ELR (cell line): ENCODE results near the gene RLN3.
"Not testable (repeated sequence)": the region's sequence is repeated elsewhere in the genome, so short reads cannot be mapped to it uniquely, and the experiment has no call there.

Experiments
- DNase-seq: peaks from one replicate; pipeline ENCODE4 v3.0.0-alpha.2; 2015; ENCODE audit warnings: low read depth

The RLN3 gene

DNA sequence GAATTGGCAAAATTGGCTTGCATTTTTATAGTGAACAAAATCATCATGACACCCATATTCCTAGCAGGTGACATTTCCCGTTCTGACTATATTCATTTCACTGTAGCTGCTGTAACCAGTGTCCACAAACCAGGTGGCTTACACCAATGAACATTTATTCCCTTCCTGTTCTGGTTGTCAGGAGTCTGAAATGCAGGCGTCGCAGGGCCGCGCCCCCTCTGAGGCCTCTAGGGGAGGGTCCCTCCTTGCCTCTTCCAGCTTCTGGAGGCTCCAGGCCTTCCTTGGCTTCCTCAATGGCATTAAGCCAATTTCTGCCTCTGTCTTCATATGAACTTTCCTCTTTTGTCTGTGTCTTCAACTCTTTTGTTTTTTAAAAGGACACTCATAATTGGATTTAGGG is 6.5 kb upstream of the RLN3 start:
- DNase-seq, result no peak

GRCh38 chr19:14022469-14022868 is 5.5 kb upstream of the RLN3 start:
- no peak for DNase-seq

DNA sequence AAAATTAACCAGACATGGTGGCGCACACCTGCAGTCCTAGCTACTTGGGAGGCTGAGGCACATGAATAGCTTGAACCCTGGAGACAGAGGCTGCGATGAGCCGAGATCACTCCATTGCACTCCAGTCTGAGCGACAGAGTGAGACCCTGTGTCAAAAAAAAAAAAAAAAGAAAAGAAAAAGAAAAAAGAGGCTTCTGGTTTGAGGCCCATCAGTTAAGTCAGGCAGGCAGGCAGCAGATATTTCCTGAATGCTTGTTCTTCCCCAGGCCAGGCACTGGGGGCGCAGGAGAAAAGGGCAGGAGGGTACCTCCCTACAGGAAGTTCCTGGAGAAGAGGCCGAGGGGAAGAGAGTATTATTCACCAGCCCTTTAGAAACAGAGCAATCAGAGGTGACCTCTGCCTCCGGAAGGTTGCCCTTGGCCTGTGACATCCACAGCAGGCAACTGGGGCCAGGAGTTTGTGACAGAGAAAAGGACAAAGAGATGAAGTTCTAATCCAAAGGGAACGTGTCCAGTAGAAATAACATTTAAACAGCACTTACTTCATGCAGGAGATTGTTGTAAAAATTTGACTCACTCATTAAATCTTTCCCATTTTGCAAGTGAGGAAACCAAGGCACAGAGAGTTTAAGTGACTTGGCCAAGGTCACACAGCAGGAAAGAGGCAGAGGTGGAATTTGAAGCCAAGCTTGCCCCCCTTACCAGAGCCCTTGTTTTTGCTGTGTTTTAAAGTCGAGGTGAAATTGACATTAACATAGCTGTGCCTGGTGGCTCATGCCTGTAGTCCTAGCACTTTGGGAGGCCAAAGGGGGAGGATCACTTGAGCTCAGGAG is 4.3 kb upstream of the RLN3 start:
- DNase-seq, result peak; percentile 62

DNA sequence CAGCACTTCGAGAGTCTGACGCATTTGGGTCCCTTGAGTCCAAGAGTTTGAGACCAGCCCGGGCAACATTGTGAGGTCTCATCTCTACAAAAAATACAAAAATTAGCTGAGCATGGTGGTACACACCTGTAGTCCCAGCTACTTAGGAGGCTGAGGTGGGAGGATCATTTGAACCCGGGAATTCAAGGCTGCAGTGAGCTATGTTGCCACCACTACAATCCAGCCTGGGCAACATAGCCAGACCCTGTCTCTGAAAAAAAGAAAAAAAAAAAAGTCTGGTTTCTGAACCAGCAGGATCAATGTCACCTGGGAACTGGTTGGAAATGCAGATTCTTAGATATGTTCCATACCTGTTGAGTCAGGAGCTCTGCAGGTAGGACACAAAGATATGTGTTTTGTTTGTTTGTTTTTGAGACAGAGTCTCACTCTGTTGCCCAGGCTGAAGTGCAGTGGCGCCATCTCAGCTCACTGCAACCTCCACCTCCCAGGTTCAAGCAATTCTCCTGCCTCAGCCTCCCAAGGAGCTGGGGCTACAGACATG is 1.2 kb upstream of the RLN3 start:
- not testable (repeated sequence) for DNase-seq

GRCh38 chr19:14028901-14029300 is 953 bp downstream of the RLN3 start:
- DNase-seq, result no peak

DNA sequence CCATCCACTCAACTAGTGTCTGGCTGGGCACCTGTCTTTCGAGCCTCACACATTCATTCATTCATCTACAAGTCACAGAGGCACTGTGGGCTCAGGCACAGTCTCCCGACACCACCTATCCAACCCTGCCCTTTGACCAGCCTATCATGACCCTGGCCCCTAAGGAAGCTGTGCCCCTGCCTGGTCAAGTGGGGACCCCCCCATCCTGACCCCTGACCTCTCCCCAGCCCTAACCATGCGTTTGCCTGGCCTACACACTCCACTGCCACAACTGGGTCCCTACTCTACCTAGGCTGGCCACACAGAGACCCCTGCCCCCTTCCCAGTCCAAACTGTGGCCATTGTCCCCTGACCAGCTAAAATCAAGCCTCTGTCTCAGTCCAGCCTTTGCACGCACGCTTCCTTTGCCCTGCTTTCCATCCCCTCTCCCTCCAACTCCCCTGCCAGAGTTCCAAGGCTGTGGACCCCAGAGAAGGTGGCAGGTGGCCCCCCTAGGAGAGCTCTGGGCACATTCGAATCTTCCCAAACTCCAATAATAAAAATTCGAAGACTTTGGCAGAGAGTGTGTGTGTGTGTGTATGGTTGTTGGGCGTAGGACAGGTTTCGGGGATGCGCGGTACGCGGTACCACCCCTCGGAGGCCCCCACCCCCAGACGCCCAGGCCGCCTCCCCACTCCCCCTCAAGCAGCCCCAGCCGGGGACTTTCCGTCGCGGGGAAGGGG is 3.2 kb downstream of the RLN3 start:
- no peak for DNase-seq

DNA sequence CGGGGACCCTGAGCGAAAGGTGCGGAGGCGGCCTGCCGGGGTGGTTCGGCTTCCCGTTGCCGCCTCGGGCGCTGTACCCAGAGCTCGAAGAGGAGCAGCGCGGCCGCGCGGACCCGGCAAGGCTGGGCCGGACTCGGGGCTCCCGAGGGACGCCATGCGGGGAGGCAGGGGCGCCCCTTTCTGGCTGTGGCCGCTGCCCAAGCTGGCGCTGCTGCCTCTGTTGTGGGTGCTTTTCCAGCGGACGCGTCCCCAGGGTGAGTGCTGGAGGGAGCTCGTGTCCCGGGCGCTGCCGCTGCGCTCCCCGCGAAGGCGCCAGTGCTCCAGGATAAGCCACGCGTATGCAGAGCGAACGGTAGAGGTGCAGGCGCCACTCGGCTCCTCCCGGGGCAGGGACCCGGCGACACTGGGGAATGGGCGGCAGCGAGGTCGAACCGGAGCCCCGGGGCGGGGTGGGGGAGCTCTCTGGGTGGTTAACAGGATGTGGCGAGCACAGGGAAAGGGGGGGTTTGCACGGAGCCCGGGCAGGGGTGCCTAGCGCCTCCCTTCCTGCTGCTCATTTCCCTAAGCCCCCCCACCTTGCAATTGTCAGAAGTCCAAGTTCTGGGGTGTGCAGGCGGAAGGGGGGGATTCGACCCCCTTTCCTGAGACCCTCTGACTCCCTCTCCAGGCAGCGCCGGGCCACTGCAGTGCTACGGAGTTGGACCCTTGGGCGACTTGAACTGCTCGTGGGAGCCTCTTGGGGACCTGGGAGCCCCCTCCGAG is 4.0 kb downstream of the RLN3 start, which contains the start of gene IL27RA:
TSS of gene IL27RA (plus strand) at position 44 of the 762 bp plus-strand sequence. CDS start at position 155, 111 bp downstream.
- DNase-seq, result peak; percentile 71

- peak; percentile 43 for DNase-seq
These were observed 6.0 kb downstream of the RLN3 start for GRCh38 chr19:14033946-14034345.

GRCh38 chr19:14035159-14035558 is 7.2 kb downstream of the RLN3 start:
- DNase-seq, result peak; percentile 40

DNA sequence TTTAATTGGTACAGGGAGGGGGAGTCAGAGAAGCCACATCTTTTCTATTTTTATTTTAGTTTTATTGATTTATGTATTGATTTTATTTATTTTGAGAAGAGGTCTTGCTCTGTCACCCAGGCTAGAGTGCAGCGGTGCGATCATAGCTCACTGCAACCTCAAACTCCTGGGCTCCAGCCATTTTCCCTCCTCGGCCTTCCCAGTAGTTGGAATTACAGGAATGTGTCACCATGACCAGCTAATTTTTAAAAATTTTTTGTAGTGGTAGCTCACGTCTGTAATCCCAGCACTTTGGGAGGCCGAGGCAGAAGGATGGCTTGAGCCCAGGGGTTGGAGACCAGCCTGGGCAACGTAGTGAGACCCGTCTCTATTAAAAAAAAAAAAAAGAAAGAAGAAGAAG is 7.8 kb downstream of the RLN3 start:
- DNase-seq, result no peak

DNA sequence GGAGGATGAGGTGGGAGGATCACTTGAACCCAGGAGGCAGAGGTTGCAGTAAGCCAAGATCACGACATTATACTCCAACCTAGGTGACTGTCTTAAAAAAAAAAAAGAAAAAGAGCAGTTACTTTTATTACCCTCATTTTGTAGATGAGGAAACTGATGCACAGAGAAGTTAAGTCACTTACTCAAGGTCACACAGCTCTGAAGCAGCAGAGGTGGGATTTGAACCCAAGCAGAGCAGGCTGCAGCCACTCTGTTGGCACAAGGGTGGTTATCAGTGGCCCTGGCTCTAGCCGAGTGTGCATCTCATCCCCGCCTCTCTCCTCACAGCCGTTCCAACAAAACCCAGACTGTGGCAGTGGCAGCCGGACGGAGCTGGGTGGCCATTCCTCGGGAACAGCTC is 11.2 kb downstream of the RLN3 start:
- DNase-seq, result no peak

GRCh38 chr19:14042659-14043608 is 15.0 kb downstream of the RLN3 start:
- peak; percentile 77 for DNase-seq

- DNase-seq, result not testable (repeated sequence)
These were observed 19.9 kb downstream of the RLN3 start for GRCh38 chr19:14047866-14048265.

DNA sequence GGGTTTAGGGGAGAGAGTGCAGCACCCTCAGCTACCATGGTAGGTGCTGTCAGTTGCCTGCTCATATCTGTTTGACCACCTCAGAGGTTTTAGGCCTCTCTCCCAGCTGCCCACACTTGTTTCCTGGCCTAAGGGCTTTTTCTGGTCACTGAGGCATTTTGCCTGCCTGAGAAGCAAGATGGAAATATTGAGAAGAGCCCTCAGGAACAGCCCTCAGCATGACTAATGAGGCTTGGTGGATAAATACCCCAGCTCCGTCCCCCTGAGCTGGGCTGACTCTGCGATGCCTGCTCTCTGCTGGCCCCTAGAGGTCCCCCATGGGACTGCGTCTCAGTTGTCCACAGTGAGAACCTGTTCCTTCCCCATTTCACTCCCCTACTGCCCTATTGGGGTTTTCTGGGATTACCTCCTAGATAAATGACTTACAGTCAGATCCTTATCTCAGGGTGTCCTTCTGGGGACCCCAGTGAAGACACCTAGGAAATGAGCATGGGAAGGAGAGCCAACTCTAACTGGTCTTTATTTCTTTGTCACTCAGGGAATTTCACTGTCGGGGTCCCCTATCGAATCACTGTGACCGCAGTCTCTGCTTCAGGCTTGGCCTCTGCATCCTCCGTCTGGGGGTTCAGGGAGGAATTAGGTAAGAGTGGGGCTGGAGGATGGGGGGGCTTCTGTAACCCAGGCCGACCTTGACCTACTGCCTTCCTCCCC is 20.6 kb downstream of the RLN3 start:
- peak; percentile 64 for DNase-seq

- DNase-seq, result no peak
These were observed 22.6 kb downstream of the RLN3 start for GRCh38 chr19:14050512-14050911.

DNA sequence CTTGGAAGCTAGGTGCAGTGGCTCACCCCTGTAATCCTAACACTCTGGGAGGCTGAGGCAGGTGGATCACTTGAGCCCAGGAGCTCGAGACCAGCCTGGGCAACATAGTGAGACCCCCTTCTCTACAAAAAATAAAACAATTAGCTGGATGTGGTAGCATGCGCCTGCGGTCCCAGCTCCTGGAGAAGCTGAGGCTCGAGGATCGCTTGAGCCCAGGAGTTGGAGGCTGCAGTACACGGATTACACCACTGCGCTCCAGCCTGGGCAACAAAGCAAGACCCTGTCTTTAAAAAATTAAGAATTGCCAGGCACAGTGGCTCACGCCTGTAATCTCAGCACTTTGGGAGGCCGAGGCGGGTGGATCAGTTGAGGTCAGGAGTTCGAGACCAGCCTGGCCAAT is 23.0 kb downstream of the RLN3 start:
- not testable (repeated sequence) for DNase-seq

DNA sequence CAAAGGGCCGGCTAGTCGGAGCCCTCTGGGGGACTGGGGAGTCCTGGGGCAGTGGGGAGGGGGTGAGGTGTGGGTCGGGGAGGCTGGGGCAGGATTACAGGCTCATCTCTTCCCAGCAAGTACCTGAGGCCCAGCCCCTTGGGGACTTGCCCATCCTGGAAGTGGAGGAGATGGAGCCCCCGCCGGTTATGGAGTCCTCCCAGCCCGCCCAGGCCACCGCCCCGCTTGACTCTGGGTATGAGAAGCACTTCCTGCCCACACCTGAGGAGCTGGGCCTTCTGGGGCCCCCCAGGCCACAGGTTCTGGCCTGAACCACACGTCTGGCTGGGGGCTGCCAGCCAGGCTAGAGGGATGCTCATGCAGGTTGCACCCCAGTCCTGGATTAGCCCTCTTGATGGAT is 24.0 kb downstream of the RLN3 start:
- no peak for DNase-seq

GRCh38 chr19:14052470-14052869 is 24.5 kb downstream of the RLN3 start:
- no peak for DNase-seq

DNA sequence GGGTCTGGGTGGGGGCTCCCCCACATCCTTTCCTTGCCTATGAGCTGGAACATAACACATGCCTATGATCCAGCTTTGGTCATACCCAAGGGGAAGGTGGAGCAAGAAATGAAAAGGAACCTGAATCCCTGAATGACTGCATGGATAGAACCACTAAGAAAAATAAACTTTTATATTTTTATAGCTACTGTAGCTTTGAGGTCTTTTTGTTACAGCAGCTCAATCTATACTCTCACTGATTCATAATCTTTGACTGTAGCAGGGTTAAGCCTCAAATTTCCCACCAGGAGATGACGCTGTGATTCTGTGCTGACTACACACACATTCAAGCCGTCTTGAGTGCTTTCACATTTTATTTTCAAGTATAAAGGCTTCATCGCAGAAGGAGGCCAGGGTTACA is 25.1 kb downstream of the RLN3 start:
- DNase-seq, result no peak

- no peak for DNase-seq
These were observed 25.6 kb downstream of the RLN3 start for GRCh38 chr19:14053500-14053899.
